Gastroesophageal sphincter (tissue), 4 donors: ENCODE data around the gene INTS12. TPM values are rescaled to one million over a fixed set of nuclear protein-coding genes. Genes with fewer than 3 reads are reported as not detected.

Experiments used
- ATAC-seq: fragments of 150-250 bp; one replicate; pipeline ENCODE4 v1.9.1; 2016; ENCODE audit warnings: mild to moderate bottlenecking, moderate library complexity
- H3K27ac ChIP-seq, 4 donors: fragments of 200-600 bp; sonication (generic) in 3 of 4; 1 replicate in 3 of 4; 2 replicates in 1 of 4; pipeline ENCODE4 v1.5.1; 2016 to 2019
- H3K27me3 ChIP-seq: fragments of 200-600 bp; sonication (generic); one replicate; pipeline ENCODE4 v1.5.1; 2019
- H3K36me3 ChIP-seq, 2 donors: fragments of 200-600 bp; sonication (generic); one replicate each; pipeline ENCODE4 v1.5.1; 2019; ENCODE audit warnings: control low read depth in 1 of 2
- H3K4me1 ChIP-seq, 3 donors: fragments of 200-600 bp; sonication (generic); 1 replicate in 2 of 3; 2 replicates in 1 of 3; pipeline ENCODE4 v1.5.1; 2016 to 2019; ENCODE audit warnings: control low read depth in 2 of 3
- H3K4me3 ChIP-seq, 2 donors: fragments of 200-600 bp; sonication (generic); one replicate each; pipeline ENCODE4 v1.5.1; 2019; ENCODE audit warnings: mild to moderate bottlenecking in 1 of 2, moderate library complexity in 1 of 2
- H3K9me3 ChIP-seq, 3 donors: fragments of 200-600 bp; sonication (generic); one replicate each; pipeline ENCODE4 v1.5.1; 2017 to 2019; ENCODE audit warnings: control low read depth in 2 of 3
- EP300 ChIP-seq: sonication (generic); formaldehyde crosslinking; IDR thresholded peaks from one replicate; pipeline ENCODE4 v1.6.1; 2017; ENCODE audit warnings: antibody characterized with exemption, mild to moderate bottlenecking
- POLR2A ChIP-seq, 2 donors: fragments of 450-650 bp; IDR thresholded peaks; one replicate each; pipeline ENCODE4 v1.6.1; 2017; ENCODE audit warnings: antibody characterized with exemption in 2 of 2, mild to moderate bottlenecking in 2 of 2, moderate library complexity in 1 of 2
- POLR2AphosphoS5 ChIP-seq: sonication (generic); formaldehyde crosslinking; IDR thresholded peaks from one replicate; pipeline ENCODE4 v1.6.1; 2017; ENCODE audit warnings: antibody characterized with exemption
- WGBS, 2 donors: methylation state at CpG; one replicate each; pipeline ENCODE4 v1.1.5; 2018; ENCODE audit warnings: low coverage in 1 of 2; 5-methylcytosine and 5-hydroxymethylcytosine counted together
- total RNA-seq, 4 donors: library from RNA; depleted of rRNA; stranded (reverse); fragments of >200 nt; gene quantifications; one replicate each; pipeline ENCODE4 v1.1.0, GENCODE V29; 2016
- TF ChIP-seq, protein P1 (sequence below), 4 experiments: fragments of 200-600 bp in 2 of 4; fragments of 450-650 bp in 2 of 4; sonication (generic) in 1 of 4; IDR thresholded peaks; one replicate each; pipeline ENCODE4 v1.5.1; 2017 to 2019; ENCODE audit warnings: antibody characterized with exemption in 4 of 4, mild to moderate bottlenecking in 2 of 4, moderate library complexity in 2 of 4

The INTS12 gene
- total RNA-seq, 4 donors from 2014 or later = 24.2 to 46.1 (median 31.1) TPM

DNA sequence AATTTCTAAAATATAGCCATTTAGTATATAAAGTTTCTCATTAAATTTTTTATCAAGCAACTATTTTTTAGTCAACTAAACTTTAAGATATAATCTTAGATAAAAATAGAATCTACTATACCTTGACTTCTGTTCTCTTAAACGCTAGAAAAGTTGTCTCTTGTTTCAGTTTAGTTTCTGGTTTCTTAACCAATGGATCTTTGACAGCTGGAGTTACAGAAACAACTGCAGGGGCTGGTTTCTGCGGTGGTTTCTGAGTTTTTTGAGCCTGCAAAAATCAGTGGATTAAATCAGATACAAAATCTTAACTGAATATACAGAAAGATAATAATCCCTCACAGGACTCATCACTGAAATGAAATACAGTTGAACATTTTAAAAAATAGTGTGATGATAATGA is 21.9 kb downstream of the INTS12 start:
- WGBS, 2 donors = 94 to 100% methylated on average over 2 of the region's 2 CpGs
- Histone ChIP-seq H3K4me1 (no peaks in the 10 kb centered on the region), H3K27ac (no peak overlapping the region), H3K27me3 (no peaks in the 10 kb centered on the region), H3K9me3 (no peaks in the 10 kb centered on the region), H3K4me3 (no peak overlapping the region), H3K36me3 (peaks cover 0 to 72% of the 10 kb centered on the region in 2 donors)
- ATAC-seq = no peak
- TF ChIP-seq, protein P1, sequence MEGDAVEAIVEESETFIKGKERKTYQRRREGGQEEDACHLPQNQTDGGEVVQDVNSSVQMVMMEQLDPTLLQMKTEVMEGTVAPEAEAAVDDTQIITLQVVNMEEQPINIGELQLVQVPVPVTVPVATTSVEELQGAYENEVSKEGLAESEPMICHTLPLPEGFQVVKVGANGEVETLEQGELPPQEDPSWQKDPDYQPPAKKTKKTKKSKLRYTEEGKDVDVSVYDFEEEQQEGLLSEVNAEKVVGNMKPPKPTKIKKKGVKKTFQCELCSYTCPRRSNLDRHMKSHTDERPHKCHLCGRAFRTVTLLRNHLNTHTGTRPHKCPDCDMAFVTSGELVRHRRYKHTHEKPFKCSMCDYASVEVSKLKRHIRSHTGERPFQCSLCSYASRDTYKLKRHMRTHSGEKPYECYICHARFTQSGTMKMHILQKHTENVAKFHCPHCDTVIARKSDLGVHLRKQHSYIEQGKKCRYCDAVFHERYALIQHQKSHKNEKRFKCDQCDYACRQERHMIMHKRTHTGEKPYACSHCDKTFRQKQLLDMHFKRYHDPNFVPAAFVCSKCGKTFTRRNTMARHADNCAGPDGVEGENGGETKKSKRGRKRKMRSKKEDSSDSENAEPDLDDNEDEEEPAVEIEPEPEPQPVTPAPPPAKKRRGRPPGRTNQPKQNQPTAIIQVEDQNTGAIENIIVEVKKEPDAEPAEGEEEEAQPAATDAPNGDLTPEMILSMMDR (IDR thresholded peaks at IDR 0.05) = no peak
- TF ChIP-seq POLR2AphosphoS5 (no peak), EP300 (no peak), POLR2A (IDR thresholded peaks at IDR 0.05) (no peak)

DNA sequence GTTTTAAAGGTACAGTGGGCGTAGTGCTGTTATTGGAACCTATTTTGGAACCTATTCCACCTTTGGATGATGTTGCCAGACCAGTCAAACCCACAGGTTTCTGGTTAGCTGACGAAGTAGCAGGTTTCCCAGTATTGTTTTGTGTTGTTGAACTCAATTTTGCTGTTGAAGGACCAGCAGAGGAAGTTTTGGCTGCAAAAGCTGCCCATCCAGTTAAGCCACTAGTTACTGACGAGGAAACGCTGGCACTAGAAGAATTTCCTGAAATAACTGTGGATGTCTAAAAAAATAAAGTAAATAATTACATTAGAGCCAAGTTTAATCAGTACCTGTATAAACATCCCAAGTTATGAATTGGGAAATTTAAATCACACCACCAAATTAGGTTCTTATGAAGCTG is 25.5 kb downstream of the INTS12 start:
- no peak for ATAC-seq
- Histone ChIP-seq H3K4me3 (no peak overlapping the region), H3K4me1 (no peaks in the 10 kb centered on the region), H3K36me3 (peaks cover 0 to 49% of the 10 kb centered on the region in 2 donors), H3K9me3 (no peaks in the 10 kb centered on the region), H3K27ac (peak overlapping the region in 1 of 4 donors; percentile 20), H3K27me3 (no peaks in the 10 kb centered on the region)
- WGBS, 2 donors = 64 to 86% methylated on average over 4 of the region's 4 CpGs
- TF ChIP-seq POLR2A (IDR thresholded peaks at IDR 0.05) = no peak
- TF ChIP-seq POLR2AphosphoS5 = no peak
- TF ChIP-seq, protein P1 (IDR thresholded peaks at IDR 0.05) = no peak
- no peak for TF ChIP-seq EP300

DNA sequence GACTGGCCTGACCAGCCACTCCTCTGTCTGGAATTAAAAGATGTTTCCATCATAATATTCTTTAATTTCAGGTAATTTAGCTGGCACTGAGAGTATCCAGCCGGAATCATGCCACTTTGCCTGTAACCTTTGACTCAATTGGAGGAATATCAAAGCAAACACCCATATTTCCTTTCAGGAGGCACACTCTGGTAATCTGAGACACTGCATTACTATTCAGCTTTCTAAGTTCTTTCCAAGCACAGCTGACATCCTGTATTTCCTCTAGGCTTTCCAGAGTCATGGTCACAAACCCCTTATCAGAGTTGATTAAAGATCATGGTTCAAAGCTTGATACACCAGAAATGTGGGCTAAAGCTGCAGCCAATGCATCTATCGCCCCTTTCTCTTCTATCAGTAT is 29.3 kb downstream of the INTS12 start:
- TF ChIP-seq POLR2AphosphoS5 = no peak
- no peak for TF ChIP-seq EP300
- TF ChIP-seq, protein P1 (IDR thresholded peaks at IDR 0.05) = no peak
- no peak for TF ChIP-seq POLR2A (IDR thresholded peaks at IDR 0.05)
- 65 to 75% methylated on average over 2 of the region's 2 CpGs for WGBS, 2 donors
- H3K27ac ChIP-seq = no peak overlapping the region

DNA sequence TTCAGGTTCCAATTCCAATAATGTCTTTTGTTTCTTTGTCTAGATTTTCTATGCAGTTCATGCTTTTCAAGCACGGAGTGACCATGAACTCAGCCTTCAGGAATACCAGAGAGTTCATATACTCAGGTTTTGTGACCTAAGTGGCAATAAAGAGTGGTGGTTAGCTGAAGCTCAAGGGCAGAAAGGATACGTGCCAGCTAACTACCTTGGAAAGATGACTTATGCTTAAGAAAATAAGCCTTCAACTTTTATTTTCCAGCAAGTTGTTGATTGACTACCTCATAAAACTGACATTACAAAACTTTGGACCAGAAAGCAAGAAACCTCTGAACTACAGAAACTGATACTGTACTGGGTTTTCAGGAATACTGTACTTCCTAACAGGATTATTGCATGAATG is 30.8 kb downstream of the INTS12 start:
- Histone ChIP-seq H3K9me3 (no peaks in the 10 kb centered on the region), H3K36me3 (peaks cover 0 to 15% of the 10 kb centered on the region in 2 donors), H3K4me1 (no peaks in the 10 kb centered on the region), H3K27ac (no peak overlapping the region), H3K4me3 (no peak overlapping the region), H3K27me3 (no peaks in the 10 kb centered on the region)
- no peak for ATAC-seq
- WGBS, 2 donors = 79% methylated on average over 2 of the region's 2 CpGs
- no peak for TF ChIP-seq POLR2A (IDR thresholded peaks at IDR 0.05)
- TF ChIP-seq, protein P1 (IDR thresholded peaks at IDR 0.05) = no peak
- no peak for TF ChIP-seq POLR2AphosphoS5
- TF ChIP-seq EP300 = no peak

More for the DNA sequence above, 29.3 kb downstream of the INTS12 start:
- Histone ChIP-seq H3K36me3 (peaks cover 0 to 21% of the 10 kb centered on the region in 2 donors), H3K4me3 (no peak overlapping the region), H3K4me1 (no peaks in the 10 kb centered on the region), H3K9me3 (no peaks in the 10 kb centered on the region), H3K27me3 (no peaks in the 10 kb centered on the region)
- no peak for ATAC-seq

DNA sequence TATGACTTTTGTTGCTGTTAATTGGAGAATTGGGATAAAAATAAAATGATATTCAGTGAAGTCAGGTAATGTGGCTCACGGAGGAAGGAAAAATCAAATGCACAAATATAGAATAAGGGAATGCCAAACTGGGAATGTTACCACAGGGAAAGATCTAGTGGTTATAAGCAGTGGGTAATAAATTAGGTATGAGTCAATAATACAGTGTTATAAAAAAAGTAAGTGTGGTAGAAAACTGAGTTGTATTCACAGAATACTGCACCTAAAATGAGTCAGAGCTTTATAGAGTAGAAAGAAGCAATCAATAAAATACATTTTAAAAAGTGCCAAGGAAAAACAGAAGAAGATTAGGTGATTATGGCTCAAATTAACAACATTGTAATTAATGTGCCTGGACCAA is 34.5 kb downstream of the INTS12 start:
- 75 to 77% methylated on average over 1 of the region's 1 CpG for WGBS, 2 donors

More for the DNA sequence above, 34.5 kb downstream of the INTS12 start:
- H3K9me3 ChIP-seq = no peaks in the 10 kb centered on the region
- TF ChIP-seq POLR2AphosphoS5 (no peak), POLR2A (IDR thresholded peaks at IDR 0.05) (no peak), EP300 (no peak)
- TF ChIP-seq, protein P1 (IDR thresholded peaks at IDR 0.05) = no peak
- no peak overlapping the region for H3K27ac ChIP-seq
- ATAC-seq = no peak
- no peak overlapping the region for H3K4me3 ChIP-seq
- H3K4me1 ChIP-seq = no peaks in the 10 kb centered on the region
- H3K27me3 ChIP-seq = no peaks in the 10 kb centered on the region
- no peaks in the 10 kb centered on the region for H3K36me3 ChIP-seq
